RPMI8226 (cell line): Measurements from ENCODE around the gene ALDH1A1.

Source experiments
- DNase-seq: peaks from one replicate; pipeline ENCODE4 v3.0.0-alpha.2; 2015

ALDH1A1 gene

DNA sequence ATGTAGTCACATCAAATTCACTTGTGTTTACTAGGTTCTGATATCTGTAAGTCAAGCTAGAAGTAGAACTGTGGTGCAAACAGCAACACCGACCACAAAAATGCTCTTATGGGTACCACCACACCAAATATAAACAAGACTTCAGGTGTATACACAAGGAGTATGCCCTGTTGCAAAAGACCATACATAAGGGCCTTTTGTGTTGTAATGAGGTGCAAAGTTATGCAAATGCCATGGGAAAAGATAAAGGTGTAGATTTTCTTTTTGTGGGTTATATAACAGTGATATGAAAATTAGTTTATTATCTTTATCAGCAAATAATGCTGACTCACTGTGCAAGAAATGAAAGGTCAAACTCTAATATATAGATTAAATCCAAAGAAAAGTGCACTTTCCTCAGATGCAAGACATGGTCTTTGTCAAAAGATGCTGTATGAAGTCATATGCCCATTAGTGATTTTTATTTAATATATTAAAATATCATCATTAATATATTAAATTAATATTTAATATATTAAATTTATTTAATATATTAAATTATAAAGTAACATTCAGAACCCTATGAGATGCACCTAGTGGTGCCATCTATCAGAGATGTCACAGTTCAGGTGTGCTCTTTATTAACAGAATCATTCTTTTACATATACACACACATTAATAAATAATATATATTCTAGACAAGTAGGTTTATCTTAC lies 26.7 kb upstream of the ALDH1A1 start:
- DNase-seq, result no peak

GRCh38 chr9:72978744-72979143 lies 25.9 kb upstream of the ALDH1A1 start:
- no peak for DNase-seq

GRCh38 chr9:72977670-72978069 lies 24.8 kb upstream of the ALDH1A1 start:
- no peak for DNase-seq

- no peak for DNase-seq
Observed at GRCh38 chr9:72974501-72974900, 21.6 kb upstream of the ALDH1A1 start.

DNA sequence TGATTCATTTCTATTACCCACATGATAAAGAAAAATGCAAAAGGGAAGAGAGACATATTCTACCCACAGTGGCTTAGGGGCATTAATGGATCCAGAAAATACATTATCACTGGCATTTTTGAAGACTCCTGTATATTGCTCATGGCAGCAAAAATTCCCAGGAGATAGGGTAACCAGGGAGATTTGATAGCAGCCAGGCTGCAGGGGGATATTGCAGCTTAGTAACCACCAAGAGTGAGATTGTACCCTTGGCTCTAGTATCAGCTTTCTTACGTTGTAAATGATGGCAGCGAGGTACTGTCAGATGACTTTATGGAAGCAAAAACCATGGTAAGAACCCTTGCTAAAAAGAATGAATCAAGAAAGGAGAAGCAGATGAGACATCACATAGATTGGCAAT lies 19.8 kb upstream of the ALDH1A1 start:
- no peak for DNase-seq

DNA sequence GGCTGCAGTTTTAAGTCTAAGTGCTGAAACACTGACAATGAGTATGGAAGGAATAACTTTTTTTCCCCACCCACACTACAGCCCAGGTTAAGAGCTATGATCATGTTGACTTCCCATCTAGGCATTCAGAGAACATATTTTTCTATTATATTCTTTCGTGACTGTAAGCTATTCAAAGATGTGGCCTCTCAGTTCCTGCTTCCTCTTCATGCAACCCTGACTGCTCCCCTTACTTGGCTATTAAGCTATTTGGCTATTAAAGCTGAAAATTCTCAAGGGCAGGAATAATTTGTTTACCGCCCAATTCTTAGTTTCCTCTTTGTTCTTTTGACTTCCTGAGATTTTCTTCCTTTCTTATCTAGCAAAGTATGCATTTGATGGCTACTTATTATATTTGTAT lies 18.6 kb upstream of the ALDH1A1 start:
- DNase-seq, result no peak

GRCh38 chr9:72960446-72960845 lies 7.6 kb upstream of the ALDH1A1 start:
- DNase-seq, result no peak

DNA sequence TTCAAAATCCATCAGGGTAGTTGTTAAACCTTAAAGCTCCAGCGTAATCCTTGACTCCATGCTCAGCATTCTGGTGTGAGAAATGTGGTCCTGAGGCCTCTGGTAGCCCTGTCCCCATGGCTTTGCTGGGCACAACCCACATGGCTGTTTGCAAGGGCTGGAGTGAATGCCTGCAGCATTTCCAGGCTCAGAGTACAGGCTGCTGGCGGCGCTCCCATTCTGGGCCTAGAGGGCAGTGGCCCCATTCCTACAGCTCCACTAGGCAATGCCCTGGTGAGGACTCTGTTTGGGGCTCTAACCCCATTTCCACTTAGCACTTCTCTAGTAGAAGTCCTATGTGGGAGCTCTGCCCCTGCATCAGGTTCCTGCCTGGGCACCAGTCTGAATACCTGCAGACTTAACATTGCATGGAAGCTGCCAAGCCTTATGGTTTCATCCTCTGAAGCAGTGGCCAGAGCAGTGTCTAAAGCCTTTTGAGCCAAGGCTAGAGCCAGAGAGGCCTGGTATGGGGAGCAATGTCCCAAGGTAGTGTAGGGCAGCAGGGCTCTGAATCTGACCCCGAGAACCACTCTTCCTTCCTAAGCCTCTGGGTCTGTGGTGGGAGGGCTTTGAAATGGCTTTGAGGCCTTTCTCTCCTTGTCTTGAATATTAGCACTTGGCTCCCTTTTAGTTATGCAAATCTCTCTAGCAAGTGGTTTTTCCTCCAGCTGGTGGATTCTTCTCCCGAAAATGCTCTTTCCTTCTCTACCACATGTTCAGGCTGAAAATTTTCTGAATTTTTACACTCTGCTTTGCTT lies 5.8 kb upstream of the ALDH1A1 start:
- no peak for DNase-seq

GRCh38 chr9:72955571-72955970 lies 2.7 kb upstream of the ALDH1A1 start:
- DNase-seq, result no peak

DNA sequence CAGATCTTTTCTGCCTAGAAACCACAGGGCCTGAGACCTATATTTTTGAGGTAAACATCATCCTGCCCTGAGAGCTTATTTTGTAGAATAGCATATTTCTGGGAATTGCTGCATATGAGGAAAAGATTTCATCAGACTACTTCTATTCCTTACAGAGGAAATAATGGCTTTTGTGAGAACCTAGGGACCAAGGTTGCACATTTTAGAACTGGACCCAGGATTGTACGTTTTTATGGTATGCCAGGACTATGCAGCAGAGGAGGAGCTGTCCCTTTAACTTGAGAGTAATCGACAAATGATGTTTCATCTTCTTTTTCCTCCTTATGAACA lies 2.2 kb upstream of the ALDH1A1 start:
- DNase-seq, result no peak

DNA sequence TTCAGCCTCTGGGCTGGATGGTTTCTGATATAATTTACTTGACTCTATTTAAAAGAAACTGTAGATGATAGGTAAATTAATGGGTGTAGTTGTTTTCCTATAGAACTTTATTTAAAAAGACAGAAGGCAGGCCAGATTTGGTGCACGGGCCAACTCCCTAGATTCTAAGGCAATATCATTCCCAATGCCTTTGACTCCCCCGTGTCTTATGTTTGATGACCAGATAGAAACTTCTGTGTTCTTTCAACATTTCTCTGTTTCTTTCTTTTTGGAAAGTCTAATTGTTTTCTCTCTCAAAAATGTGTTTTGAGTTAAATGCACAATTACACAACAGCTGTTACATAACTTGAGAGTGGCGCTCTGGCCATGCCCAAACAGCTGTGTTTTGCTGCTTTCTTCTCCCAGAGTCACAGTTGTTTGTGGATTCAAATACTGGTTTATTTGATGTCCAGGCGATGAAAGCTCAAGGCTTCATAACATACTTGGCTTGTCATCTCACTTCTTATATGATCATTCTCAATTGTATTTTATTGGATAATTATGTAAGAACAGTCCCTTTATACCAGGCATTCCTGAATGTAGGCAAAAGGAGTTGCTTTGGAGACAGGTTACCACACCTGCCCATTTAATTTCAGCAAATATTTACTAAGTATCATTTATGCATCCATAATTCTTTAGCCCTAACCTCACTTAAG lies 1.7 kb upstream of the ALDH1A1 start:
- DNase-seq, result no peak

DNA sequence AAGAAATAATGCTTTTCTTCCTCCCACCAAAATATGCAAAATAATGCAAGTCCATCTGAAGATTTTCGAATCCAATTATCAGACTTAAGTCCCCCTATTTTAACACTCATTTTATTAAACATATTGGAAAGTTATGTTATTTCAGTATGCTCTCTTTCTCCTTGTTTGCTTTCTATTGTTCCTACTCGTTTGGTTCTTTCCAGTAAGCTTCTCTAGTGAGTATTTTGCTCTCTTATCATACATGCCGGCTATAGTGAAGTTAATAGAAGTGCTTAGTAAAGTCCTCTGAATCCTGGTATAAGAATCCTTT lies 517 bp downstream of the ALDH1A1 start:
- no peak for DNase-seq

DNA sequence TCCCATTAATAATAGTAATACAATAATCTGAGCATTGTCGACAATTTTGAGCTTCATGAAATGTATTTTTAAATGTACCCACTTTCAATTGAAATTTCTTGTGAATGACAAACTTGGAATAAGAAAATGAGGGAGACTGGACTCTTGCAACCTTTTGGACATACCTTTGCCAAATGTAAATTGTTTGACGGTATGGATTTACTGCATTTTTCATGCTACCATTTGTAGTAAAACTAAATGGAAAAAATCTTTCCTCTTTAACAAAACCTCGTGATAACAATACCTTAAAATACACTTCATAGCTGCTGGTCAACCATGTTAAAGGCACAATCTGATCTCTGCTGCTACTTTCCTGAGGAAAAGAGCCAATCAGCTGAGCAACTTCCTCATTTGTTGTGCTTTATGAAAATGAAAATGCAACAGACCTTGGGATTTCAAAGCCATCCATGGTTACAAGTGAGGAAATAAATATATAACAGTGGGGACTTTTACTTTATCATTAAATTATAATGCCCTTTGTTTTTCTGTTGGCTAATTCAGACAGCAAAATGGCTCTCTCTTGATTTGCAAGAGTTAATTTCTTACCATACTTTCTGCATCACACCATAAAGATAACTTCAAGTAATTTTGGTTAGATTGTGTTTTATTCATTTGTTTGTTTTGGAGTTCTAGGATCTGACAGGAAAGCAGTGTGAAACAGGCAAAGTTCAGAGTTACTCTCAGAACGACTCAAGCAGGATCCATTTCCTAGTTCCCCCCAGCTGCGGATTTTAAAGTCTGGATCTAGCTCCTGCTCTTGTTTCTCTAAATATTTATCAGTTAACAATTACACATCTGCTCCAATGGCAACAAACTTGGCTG lies 1.1 kb downstream of the ALDH1A1 start:
- no peak for DNase-seq

- DNase-seq, result no peak
Observed at GRCh38 chr9:72950875-72951442, 1.9 kb downstream of the ALDH1A1 start.

DNA sequence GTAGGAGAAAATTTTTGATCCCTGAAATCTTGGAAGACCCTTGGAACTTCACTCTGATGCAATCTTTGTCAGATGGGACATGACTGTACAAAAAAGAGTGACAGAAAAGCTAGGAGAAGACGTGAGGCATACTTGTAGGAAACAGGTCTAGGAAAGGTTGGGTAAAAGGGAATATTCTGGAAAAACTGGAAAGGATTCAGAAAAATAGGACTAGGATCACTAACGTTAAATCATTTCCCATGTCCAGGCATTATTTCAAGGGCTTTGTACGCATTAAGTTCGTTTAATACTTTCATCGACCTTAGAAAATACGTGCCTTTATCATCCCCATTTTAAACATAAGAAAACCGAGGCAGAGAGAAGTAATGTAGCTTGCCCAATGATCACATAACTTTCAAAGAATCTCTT lies 2.9 kb downstream of the ALDH1A1 start:
- DNase-seq, result no peak

DNA sequence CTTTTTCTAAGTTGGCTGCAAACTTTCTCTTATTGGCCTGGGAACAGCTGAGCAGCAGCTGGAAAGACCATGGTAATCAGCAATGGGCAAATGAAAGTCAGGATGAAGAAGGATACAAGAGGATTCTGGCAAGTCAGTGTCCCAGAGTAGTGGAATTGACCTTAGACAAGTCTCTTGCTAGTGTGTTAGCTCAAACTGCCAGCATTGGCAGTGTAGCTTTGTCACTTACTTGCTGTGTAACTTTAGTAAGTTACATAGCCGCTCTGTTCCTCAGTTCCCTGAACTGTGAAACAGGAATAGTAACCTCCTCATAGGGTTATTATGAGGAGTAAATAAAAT lies 3.6 kb downstream of the ALDH1A1 start:
- DNase-seq, result no peak

DNA sequence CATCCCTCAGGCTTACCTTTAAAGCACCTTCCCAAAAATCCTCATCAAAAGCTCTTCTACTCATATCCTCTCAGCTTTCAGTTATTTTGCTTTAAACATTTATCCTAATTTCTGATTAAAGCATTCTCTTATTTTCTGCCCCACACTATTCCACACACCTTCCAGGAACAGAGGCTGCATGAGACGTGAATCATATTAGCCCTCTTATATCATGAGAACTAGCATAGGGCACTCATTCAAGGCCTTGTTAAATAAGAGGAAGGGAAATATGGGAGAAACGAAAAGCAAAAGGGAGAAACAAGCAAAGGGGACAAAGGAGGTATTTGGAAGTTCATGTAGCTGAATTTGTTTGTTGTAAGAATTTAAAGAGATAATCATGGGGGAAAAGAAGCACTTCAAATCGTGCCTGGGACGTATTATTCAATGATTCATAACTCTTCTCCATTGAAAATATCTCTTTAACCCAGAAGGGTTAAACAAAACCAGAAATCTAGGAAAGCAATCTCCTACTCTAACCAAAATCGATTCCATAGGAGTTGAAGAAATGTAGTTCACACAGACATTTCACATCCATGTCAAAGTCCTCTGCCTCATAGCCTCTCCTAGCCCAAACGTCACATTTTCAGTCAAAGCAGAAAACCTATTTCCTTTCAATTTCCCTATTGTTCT lies 4.1 kb downstream of the ALDH1A1 start:
- no peak for DNase-seq

- no peak for DNase-seq
Observed at GRCh38 chr9:72947984-72948465, 4.8 kb downstream of the ALDH1A1 start.

DNA sequence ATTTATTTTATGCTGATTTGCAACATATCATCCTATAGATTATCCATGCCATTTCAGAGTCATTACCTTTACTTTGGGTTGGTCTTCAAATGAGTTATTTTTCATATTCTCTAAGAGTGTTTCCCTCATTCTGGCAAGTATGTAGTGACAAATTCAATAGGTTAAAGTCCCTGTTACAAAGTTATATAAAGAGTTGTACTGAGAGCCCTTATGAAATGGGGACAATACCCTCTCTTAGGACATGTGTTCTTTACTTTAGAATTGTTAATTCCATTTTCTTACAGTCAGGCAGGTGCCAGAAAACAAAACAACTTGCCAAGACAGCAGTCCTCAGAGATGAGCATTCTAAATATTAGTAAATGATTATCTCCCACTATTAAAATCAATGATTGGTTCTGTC lies 6.0 kb downstream of the ALDH1A1 start:
- no peak for DNase-seq

GRCh38 chr9:72946318-72946717 lies 6.5 kb downstream of the ALDH1A1 start:
- no peak for DNase-seq

DNA sequence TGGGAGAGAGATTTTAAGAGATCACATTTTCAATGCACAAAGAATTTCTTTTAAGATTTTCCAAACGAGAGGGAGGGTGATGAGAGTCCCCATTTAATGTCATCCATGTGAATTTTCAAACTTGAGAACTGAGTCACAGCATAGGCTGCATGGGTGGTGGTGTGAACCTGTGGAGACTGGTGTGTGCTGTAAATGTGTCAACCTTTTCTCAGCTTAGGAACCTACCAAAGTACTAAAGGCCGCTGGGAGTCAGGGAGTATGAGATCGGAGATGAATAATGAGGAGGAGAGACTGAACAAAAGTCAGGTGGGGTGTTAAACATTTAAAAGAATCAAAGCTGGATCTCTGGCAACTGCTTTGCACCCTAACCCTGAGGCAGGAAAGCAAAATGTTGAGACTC lies 7.5 kb downstream of the ALDH1A1 start:
- no peak for DNase-seq

DNA sequence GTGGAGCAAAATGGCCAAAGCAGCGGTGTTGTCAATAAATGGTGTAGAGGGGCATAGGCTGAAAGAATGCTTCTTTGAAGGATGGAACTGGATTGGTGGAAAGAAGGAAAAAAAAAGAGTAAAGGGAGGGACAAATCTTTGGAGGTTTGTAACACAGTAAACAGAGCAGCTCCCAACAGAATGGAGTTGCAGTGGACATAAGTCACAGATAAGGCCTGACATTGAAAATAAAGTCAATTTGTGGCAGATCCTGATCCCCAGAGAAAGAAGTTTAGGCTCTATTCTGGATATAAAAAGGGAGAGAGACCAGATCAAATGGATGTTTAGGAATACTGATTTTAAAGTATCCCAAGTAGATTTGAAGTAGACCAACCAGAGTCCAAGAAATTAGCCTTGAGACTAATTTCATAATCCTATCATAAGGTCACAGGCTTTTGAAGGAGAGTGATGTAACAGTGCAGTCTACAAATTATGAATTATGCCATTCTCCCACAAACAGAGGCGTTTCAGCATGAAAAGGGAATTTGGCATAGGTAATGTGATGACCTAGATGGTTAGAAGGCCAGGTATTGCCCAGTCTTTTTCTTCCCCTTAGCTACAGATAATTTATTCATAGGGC lies 8.9 kb downstream of the ALDH1A1 start:
- no peak for DNase-seq
